Astrocyte (in vitro differentiated cells and primary cell): ENCODE measurements around the gene AMPD2. TPM values are rescaled to one million over a fixed set of nuclear protein-coding genes. Genes with fewer than 3 reads are reported as not detected.
"Not testable (repeated sequence)": the region's sequence is repeated elsewhere in the genome, so short reads cannot be mapped to it uniquely, and the experiment has no call there.

Experiments used
- DNase-seq: peaks from one replicate; pipeline ENCODE4 v3.0.0-alpha.2; 2010; ENCODE audit warnings: low read depth
- FAIRE-seq: peaks from 2 replicates; lab custom pipeline; 2011; peaks lifted over from hg19 to GRCh38; lab: Jason Lieb, UNC
- H2AFZ ChIP-seq: 2 replicates; pipeline ENCODE4 v1.6.0; 2012; ENCODE audit warnings: low read depth, low read length, inconsistent platforms
- H3K27ac ChIP-seq: 2 replicates; pipeline ENCODE4 v1.5.1; 2011; ENCODE audit warnings: low read depth, low read length, inconsistent platforms
- H3K27me3 ChIP-seq: 2 replicates; pipeline ENCODE4 v1.6.0; 2011; ENCODE audit warnings: low read length, inconsistent platforms; ENCODE audit not compliant: insufficient read depth
- H3K36me3 ChIP-seq: 2 replicates; pipeline ENCODE4 v1.5.1; 2011; ENCODE audit warnings: low read length, inconsistent platforms; ENCODE audit not compliant: insufficient read depth
- H3K4me1 ChIP-seq: 2 replicates; pipeline ENCODE4 v1.5.1; 2011; ENCODE audit warnings: low read length, inconsistent platforms; ENCODE audit not compliant: insufficient read depth
- H3K4me2 ChIP-seq: 2 replicates; pipeline ENCODE4 v1.6.0; 2012; ENCODE audit warnings: low read length, inconsistent platforms
- H3K4me3 ChIP-seq: 2 replicates; pipeline ENCODE4 v1.5.1; 2011; ENCODE audit warnings: low read depth, mild to moderate bottlenecking, low read length, inconsistent platforms; ENCODE audit not compliant: insufficient read depth
- H3K79me2 ChIP-seq: 2 replicates; pipeline ENCODE4 v1.6.0; 2012; ENCODE audit warnings: mild to moderate bottlenecking, low read length, inconsistent platforms; ENCODE audit not compliant: insufficient read depth
- H3K9ac ChIP-seq: 2 replicates; pipeline ENCODE4 v1.6.0; 2012; ENCODE audit warnings: mild to moderate bottlenecking, low read length, inconsistent platforms
- H3K9me3 ChIP-seq: 2 replicates; pipeline ENCODE4 v1.5.1; 2012; ENCODE audit warnings: low read depth, mild to moderate bottlenecking, low read length, inconsistent platforms; ENCODE audit not compliant: insufficient read depth
- H4K20me1 ChIP-seq: 2 replicates; pipeline ENCODE4 v1.6.0; 2012; ENCODE audit warnings: low read length, inconsistent platforms; ENCODE audit not compliant: insufficient read depth
- H3K27ac Mint-ChIP-seq: one replicate; pipeline ENCODE4 v1.8.0; 2021; ENCODE audit warnings: mild to moderate bottlenecking, mixed read lengths; ENCODE audit not compliant: unreplicated experiment
- H3K27me3 Mint-ChIP-seq: one replicate; pipeline ENCODE4 v1.8.0; 2021; ENCODE audit warnings: low read depth, mixed read lengths; ENCODE audit not compliant: unreplicated experiment
- H3K36me3 Mint-ChIP-seq: one replicate; pipeline ENCODE4 v1.8.0; 2021; ENCODE audit warnings: low read depth, mixed read lengths; ENCODE audit not compliant: unreplicated experiment
- H3K4me1 Mint-ChIP-seq: one replicate; pipeline ENCODE4 v1.8.0; 2021; ENCODE audit warnings: low read depth, mixed read lengths; ENCODE audit not compliant: unreplicated experiment
- H3K4me3 Mint-ChIP-seq: one replicate; pipeline ENCODE4 v1.8.0; 2021; ENCODE audit warnings: mild to moderate bottlenecking, moderate library complexity, mixed read lengths; ENCODE audit not compliant: unreplicated experiment
- H3K9me3 Mint-ChIP-seq: one replicate; pipeline ENCODE4 v1.8.0; 2021; ENCODE audit warnings: mild to moderate bottlenecking, mixed read lengths; ENCODE audit not compliant: unreplicated experiment
- EZH2 ChIP-seq: IDR thresholded peaks from 2 replicates; pipeline ENCODE4 v1.6.1; 2012; ENCODE audit warnings: mild to moderate bottlenecking, low read length, inconsistent platforms; ENCODE audit not compliant: insufficient read depth
- total RNA-seq: library from RNA; stranded (reverse); gene quantifications from 2 replicates; pipeline ENCODE4 v1.2.1, GENCODE V29; 2021
- TF ChIP-seq, protein P1 (sequence below): IDR thresholded peaks from 2 replicates; pipeline ENCODE4 v1.5.1; 2011; ENCODE audit warnings: low read depth, mild to moderate bottlenecking, inconsistent platforms, low read length, moderate library complexity; ENCODE audit not compliant: insufficient read depth

The AMPD2 gene
- total RNA-seq, 1 donor from 2014 or later: 156 TPM

GRCh38 chr1:109668123-109668775 is 48.6 kb downstream of the AMPD2 start:
- TF ChIP-seq, protein P1, sequence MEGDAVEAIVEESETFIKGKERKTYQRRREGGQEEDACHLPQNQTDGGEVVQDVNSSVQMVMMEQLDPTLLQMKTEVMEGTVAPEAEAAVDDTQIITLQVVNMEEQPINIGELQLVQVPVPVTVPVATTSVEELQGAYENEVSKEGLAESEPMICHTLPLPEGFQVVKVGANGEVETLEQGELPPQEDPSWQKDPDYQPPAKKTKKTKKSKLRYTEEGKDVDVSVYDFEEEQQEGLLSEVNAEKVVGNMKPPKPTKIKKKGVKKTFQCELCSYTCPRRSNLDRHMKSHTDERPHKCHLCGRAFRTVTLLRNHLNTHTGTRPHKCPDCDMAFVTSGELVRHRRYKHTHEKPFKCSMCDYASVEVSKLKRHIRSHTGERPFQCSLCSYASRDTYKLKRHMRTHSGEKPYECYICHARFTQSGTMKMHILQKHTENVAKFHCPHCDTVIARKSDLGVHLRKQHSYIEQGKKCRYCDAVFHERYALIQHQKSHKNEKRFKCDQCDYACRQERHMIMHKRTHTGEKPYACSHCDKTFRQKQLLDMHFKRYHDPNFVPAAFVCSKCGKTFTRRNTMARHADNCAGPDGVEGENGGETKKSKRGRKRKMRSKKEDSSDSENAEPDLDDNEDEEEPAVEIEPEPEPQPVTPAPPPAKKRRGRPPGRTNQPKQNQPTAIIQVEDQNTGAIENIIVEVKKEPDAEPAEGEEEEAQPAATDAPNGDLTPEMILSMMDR: no peak
- TF ChIP-seq EZH2: no peak
- H3K4me3 ChIP-seq: peak overlapping the region; percentile 32
- Mint-ChIP-seq H3K9me3 (no peaks in the 10 kb centered on the region), H3K4me3 (peak overlapping the region; percentile 70), H3K4me1 (no peaks in the 10 kb centered on the region), H3K36me3 (peaks cover 5% of the 10 kb centered on the region), H3K27ac (no peak overlapping the region), H3K27me3 (peaks cover 16% of the 10 kb centered on the region)
- no peaks in the 10 kb centered on the region for H3K27me3 ChIP-seq
- no peak overlapping the region for H3K27ac ChIP-seq
- DNase-seq (no peak), FAIRE-seq (no peak)
- peaks cover 4% of the 10 kb centered on the region for H3K4me1 ChIP-seq
- no peaks in the 10 kb centered on the region for H3K9me3 ChIP-seq
- H2AFZ ChIP-seq: peak overlapping the region; percentile 75
- H3K36me3 ChIP-seq: no peaks in the 10 kb centered on the region
- H3K9ac ChIP-seq: peak overlapping the region; percentile 47
- no peaks in the 10 kb centered on the region for H4K20me1 ChIP-seq
- H3K79me2 ChIP-seq: no peaks in the 10 kb centered on the region
- H3K4me2 ChIP-seq: peak overlapping the region; percentile 84

- no peaks in the 10 kb centered on the region for H3K9me3 ChIP-seq
- no peak overlapping the region for H3K9ac ChIP-seq
- H2AFZ ChIP-seq: no peak overlapping the region
- H3K36me3 ChIP-seq: no peaks in the 10 kb centered on the region
- Mint-ChIP-seq H3K27ac (peak overlapping the region; percentile 47), H3K4me1 (no peaks in the 10 kb centered on the region), H3K27me3 (peaks cover 22% of the 10 kb centered on the region), H3K9me3 (peaks cover 2% of the 10 kb centered on the region), H3K36me3 (peaks cover 8% of the 10 kb centered on the region), H3K4me3 (no peak overlapping the region)
- no peak overlapping the region for H3K4me2 ChIP-seq
- H3K27ac ChIP-seq: no peak overlapping the region
- FAIRE-seq (no peak), DNase-seq (no peak)
- H3K4me1 ChIP-seq: peaks cover 4% of the 10 kb centered on the region
- no peaks in the 10 kb centered on the region for H3K27me3 ChIP-seq
- H3K4me3 ChIP-seq: no peak overlapping the region
- TF ChIP-seq EZH2: no peak
- TF ChIP-seq, protein P1: no peak
- no peaks in the 10 kb centered on the region for H4K20me1 ChIP-seq
- H3K79me2 ChIP-seq: no peaks in the 10 kb centered on the region
Observed at GRCh38 chr1:109669246-109669948, 49.8 kb downstream of the AMPD2 start.

- not testable (repeated sequence) for H3K9me3 ChIP-seq, H4K20me1 ChIP-seq, H3K4me1 Mint-ChIP-seq, DNase-seq, H3K4me3 Mint-ChIP-seq, H3K4me1 ChIP-seq, H3K36me3 Mint-ChIP-seq, H3K9ac ChIP-seq, FAIRE-seq, H3K79me2 ChIP-seq, H3K36me3 ChIP-seq, H3K27ac ChIP-seq, H3K27ac Mint-ChIP-seq, H3K4me2 ChIP-seq, H2AFZ ChIP-seq, H3K27me3 ChIP-seq, H3K4me3 ChIP-seq, H3K9me3 Mint-ChIP-seq
- H3K27me3 Mint-ChIP-seq: peaks cover 21% of the 10 kb centered on the region
Observed at GRCh38 chr1:109669949-109670302, 50.3 kb downstream of the AMPD2 start.
